ENCODE measurements around the gene CHRM4.

Gene CHRM4

GRCh38 chr11:46402957-46403902 lies 11.7 kb upstream of the CHRM4 start:
- DNase-seq, result no peak

- DNase-seq, result no peak
Observed at GRCh38 chr11:46397526-46397925, 6.0 kb upstream of the CHRM4 start.

- no peak for DNase-seq
Observed at GRCh38 chr11:46393759-46394158, 2.2 kb upstream of the CHRM4 start.

- DNase-seq, result no peak
Observed at GRCh38 chr11:46393231-46393616, 1.6 kb upstream of the CHRM4 start.

GRCh38 chr11:46392421-46393230 lies 1.1 kb upstream of the CHRM4 start:
- peak; percentile 76 for DNase-seq

- no peak for DNase-seq
Observed at GRCh38 chr11:46391186-46391577, 394 bp downstream of the CHRM4 start.

GRCh38 chr11:46390331-46391171 lies 1.0 kb downstream of the CHRM4 start:
- DNase-seq, result no peak

GRCh38 chr11:46389450-46390330 lies 1.9 kb downstream of the CHRM4 start:
- peak; percentile 66 for DNase-seq

- no peak for DNase-seq
Observed at GRCh38 chr11:46388619-46389449, 2.7 kb downstream of the CHRM4 start.

GRCh38 chr11:46387919-46388618 lies 3.5 kb downstream of the CHRM4 start:
- no peak for DNase-seq

GRCh38 chr11:46387456-46387855 lies 4.1 kb downstream of the CHRM4 start:
- no peak for DNase-seq

GRCh38 chr11:46386674-46387073 lies 4.9 kb downstream of the CHRM4 start:
- peak; percentile 40 for DNase-seq

GRCh38 chr11:46386005-46386578 lies 5.5 kb downstream of the CHRM4 start:
- no peak for DNase-seq

- DNase-seq, result no peak
Observed at GRCh38 chr11:46385169-46386004, 6.2 kb downstream of the CHRM4 start.

GRCh38 chr11:46383974-46384701 lies 7.4 kb downstream of the CHRM4 start:
- no peak for DNase-seq

GRCh38 chr11:46383404-46383758 lies 8.2 kb downstream of the CHRM4 start:
- no peak for DNase-seq

GRCh38 chr11:46382646-46383403 lies 8.8 kb downstream of the CHRM4 start:
- peak; percentile 61 for DNase-seq

All from HCEC 1CT (cell line).